Ishikawa (cell line): ENCODE results near the gene RPUSD2.

Experiments
- CEBPB ChIP-seq: IDR thresholded peaks from 2 replicates; pipeline ENCODE4 v1.6.1; 2012
- CREB1 ChIP-seq: IDR thresholded peaks from 2 replicates; pipeline ENCODE4 v1.6.1; 2012; ENCODE audit warnings: low read depth
- EGR1 ChIP-seq: IDR thresholded peaks from 2 replicates; pipeline ENCODE4 v1.6.1; 2012
- EP300 ChIP-seq: IDR thresholded peaks from 2 replicates; pipeline ENCODE4 v1.6.1; 2012; ENCODE audit warnings: borderline replicate concordance
- FOXM1 ChIP-seq: IDR thresholded peaks from 2 replicates; pipeline ENCODE4 v1.6.1; 2012; ENCODE audit warnings: low read depth, borderline replicate concordance
- MAX ChIP-seq: IDR thresholded peaks from 2 replicates; pipeline ENCODE4 v1.6.1; 2012
- NFIC ChIP-seq: IDR thresholded peaks from 2 replicates; pipeline ENCODE4 v1.6.1; 2012
- RAD21 ChIP-seq: IDR thresholded peaks from 2 replicates; pipeline ENCODE4 v1.6.1; 2012; ENCODE audit warnings: low read depth
- REST ChIP-seq: IDR thresholded peaks from 2 replicates; pipeline ENCODE4 v1.6.1; 2012; ENCODE audit warnings: low read depth, mild to moderate bottlenecking
- TAF1 ChIP-seq: IDR thresholded peaks from 2 replicates; pipeline ENCODE4 v1.6.1; 2012; ENCODE audit warnings: low read depth, mild to moderate bottlenecking
- TCF12 ChIP-seq: IDR thresholded peaks from 2 replicates; pipeline ENCODE4 v1.6.1; 2012; ENCODE audit warnings: low read depth
- TEAD4 ChIP-seq: IDR thresholded peaks from 2 replicates; pipeline ENCODE4 v1.6.1; 2012
- USF1 ChIP-seq: IDR thresholded peaks from 2 replicates; pipeline ENCODE4 v1.6.1; 2012
- YY1 ChIP-seq: IDR thresholded peaks from 2 replicates; pipeline ENCODE4 v1.6.1; 2012; ENCODE audit warnings: low read depth
- ZBTB7A ChIP-seq: IDR thresholded peaks from 2 replicates; pipeline ENCODE4 v1.6.1; 2012; ENCODE audit warnings: low read depth

Gene RPUSD2

GRCh38 chr15:40555876-40556275 lies 13.2 kb upstream of the RPUSD2 start:
- TF ChIP-seq FOXM1 (no peak), TCF12 (no peak), MAX (no peak), REST (no peak), TAF1 (no peak), YY1 (no peak), CREB1 (no peak), ZBTB7A (no peak), EP300 (no peak), TEAD4 (no peak), NFIC (no peak), CEBPB (no peak), RAD21 (no peak), USF1 (no peak), EGR1 (no peak)

GRCh38 chr15:40558952-40559742 lies 10.0 kb upstream of the RPUSD2 start:
- TF ChIP-seq NFIC: no peak
- no peak for TF ChIP-seq CEBPB

GRCh38 chr15:40562691-40563090 lies 6.4 kb upstream of the RPUSD2 start:
- TF ChIP-seq EP300: no peak
- TF ChIP-seq CREB1: no peak
- no peak for TF ChIP-seq CEBPB
- no peak for TF ChIP-seq TAF1
- TF ChIP-seq REST: no peak
- TF ChIP-seq RAD21: no peak
- no peak for TF ChIP-seq EGR1
- no peak for TF ChIP-seq TEAD4
- TF ChIP-seq TCF12: no peak
- TF ChIP-seq USF1: no peak
- no peak for TF ChIP-seq MAX
- no peak for TF ChIP-seq ZBTB7A
- no peak for TF ChIP-seq NFIC
- no peak for TF ChIP-seq YY1

GRCh38 chr15:40563426-40563825 lies 5.7 kb upstream of the RPUSD2 start:
- no peak for TF ChIP-seq TEAD4
- no peak for TF ChIP-seq REST
- no peak for TF ChIP-seq FOXM1
- TF ChIP-seq CREB1: no peak
- no peak for TF ChIP-seq TCF12
- no peak for TF ChIP-seq EGR1
